OCI-LY1 (cell line): Measurements from ENCODE around the gene DEFB110.

ENCODE experiments used
- H2AFZ ChIP-seq: fragments of 200-600 bp; sonication (generic), shearing (Covaris generic); 2 replicates; pipeline ENCODE4 v1.6.0; 2014; ENCODE audit warnings: antibody characterized with exemption, mild to moderate bottlenecking, low read length
- H3F3A ChIP-seq: fragments of 200-600 bp; sonication (generic), shearing (Covaris generic); 2 replicates; pipeline ENCODE4 v1.6.0; 2014; ENCODE audit warnings: mild to moderate bottlenecking, antibody characterized with exemption, low read length, moderate library complexity; ENCODE audit not compliant: insufficient read depth
- H3K27ac ChIP-seq: fragments of 200-600 bp; sonication (generic); 2 replicates; pipeline ENCODE4 v1.5.1; 2014; ENCODE audit warnings: low read length, mixed run types, mild to moderate bottlenecking, low read depth; ENCODE audit not compliant: poor library complexity, severe bottlenecking
- H3K27me3 ChIP-seq: fragments of 200-600 bp; sonication (generic); 2 replicates; pipeline ENCODE4 v1.6.0; 2014; ENCODE audit warnings: antibody characterized with exemption, mild to moderate bottlenecking, low read length, moderate library complexity; ENCODE audit not compliant: insufficient read depth
- H3K36me3 ChIP-seq: fragments of 200-600 bp; sonication (generic); 2 replicates; pipeline ENCODE4 v1.6.1; 2014; ENCODE audit warnings: mild to moderate bottlenecking, antibody characterized with exemption, low read length, moderate library complexity, mixed read lengths; ENCODE audit not compliant: insufficient read depth
- H3K4me1 ChIP-seq: fragments of 200-600 bp; sonication (generic); 2 replicates; pipeline ENCODE4 v1.5.1; 2014; ENCODE audit warnings: mild to moderate bottlenecking, low read length, moderate library complexity; ENCODE audit not compliant: insufficient read depth, severe bottlenecking
- H3K4me2 ChIP-seq: fragments of 200-600 bp; sonication (generic), shearing (Covaris generic); 2 replicates; pipeline ENCODE4 v1.6.1; 2014; ENCODE audit warnings: low read length
- H3K4me3 ChIP-seq: fragments of 200-600 bp; sonication (generic); 2 replicates; pipeline ENCODE4 v1.5.1; 2014; ENCODE audit warnings: low read length, low read depth, mild to moderate bottlenecking, mixed read lengths; ENCODE audit not compliant: poor library complexity, severe bottlenecking
- H3K79me2 ChIP-seq: fragments of 200-600 bp; shearing (Covaris generic); 2 replicates; pipeline ENCODE4 v1.6.1; 2016; ENCODE audit warnings: mixed run types, low read length, mixed read lengths; ENCODE audit not compliant: insufficient read depth
- H3K9ac ChIP-seq: fragments of 200-600 bp; sonication (generic), shearing (Covaris generic); 2 replicates; pipeline ENCODE4 v1.6.1; 2014; ENCODE audit warnings: mild to moderate bottlenecking, low read length, mixed read lengths
- H3K9me2 ChIP-seq: fragments of 200-600 bp; sonication (generic), shearing (Covaris generic); 2 replicates; pipeline ENCODE4 v1.6.1; 2014; ENCODE audit warnings: low read depth, mild to moderate bottlenecking, low read length, mixed read lengths
- H3K9me3 ChIP-seq: fragments of 200-600 bp; shearing (Covaris generic); 2 replicates; pipeline ENCODE4 v1.6.1; 2014; ENCODE audit warnings: low read length, mixed read lengths
- H4K20me1 ChIP-seq: fragments of 200-600 bp; sonication (generic), shearing (Covaris generic); 2 replicates; pipeline ENCODE4 v1.6.0; 2016; ENCODE audit warnings: mild to moderate bottlenecking, low read length; ENCODE audit not compliant: insufficient read depth
- EZH2 ChIP-seq: fragments of 200-600 bp; sonication (generic), shearing (Covaris generic); IDR thresholded peaks from 2 replicates; pipeline ENCODE4 v1.8.0; 2017; ENCODE audit warnings: borderline replicate concordance, mixed run types, mild to moderate bottlenecking, antibody characterized with exemption, low read length, moderate library complexity, mixed read lengths
- TF ChIP-seq, protein P1 (sequence below): fragments of 200-600 bp; sonication (generic), shearing (Covaris generic); IDR thresholded peaks from 2 replicates; pipeline ENCODE4 v1.5.1; 2017; ENCODE audit warnings: mild to moderate bottlenecking, antibody characterized with exemption, low read length, moderate library complexity, mixed read lengths

DEFB110 gene

DNA sequence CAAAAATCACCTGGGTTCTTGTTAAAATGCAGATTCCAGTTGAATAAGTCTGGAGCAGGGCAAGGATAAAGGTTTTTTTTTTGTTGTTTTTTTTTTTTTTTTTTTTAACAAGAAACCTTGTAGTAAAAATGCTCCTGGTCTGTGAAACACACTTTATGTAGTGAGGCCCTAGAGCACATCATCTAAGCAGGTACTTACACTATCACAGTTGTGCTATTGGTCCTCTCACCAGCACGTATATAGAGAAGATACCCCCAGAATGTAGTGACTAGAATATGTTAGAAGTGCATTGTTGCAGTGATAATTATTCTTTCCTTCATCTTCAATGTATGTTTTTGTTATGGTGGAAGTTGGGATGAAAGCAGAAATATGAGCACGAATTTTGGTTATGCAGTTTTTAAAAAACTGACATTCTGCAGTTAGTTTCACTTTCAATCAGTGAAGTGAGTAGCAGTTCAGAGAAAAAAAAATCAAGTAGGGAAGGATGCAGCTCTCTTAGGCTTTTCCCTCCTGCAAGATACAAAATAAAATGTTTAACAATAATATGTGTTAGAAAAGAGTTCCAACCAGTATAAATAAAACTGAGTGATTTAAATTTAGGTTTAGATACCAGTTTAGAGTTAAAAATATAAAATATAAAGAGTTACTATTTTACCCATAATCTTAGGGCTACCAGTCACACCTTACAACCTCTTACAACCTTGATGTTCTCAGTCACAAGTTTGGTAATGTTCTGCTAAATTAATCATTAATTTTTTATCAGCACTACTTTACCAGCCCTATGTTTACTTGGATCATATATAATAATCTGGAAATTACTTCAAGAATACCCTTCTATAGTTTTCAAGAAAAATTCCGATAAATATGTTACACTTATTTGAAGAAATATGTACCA lies 43.2 kb downstream of the DEFB110 start:
- no peak overlapping the region for H2AFZ ChIP-seq
- no peak overlapping the region for H3K9ac ChIP-seq
- H3K27ac ChIP-seq, result no peak overlapping the region
- no peaks in the 10 kb centered on the region for H3K27me3 ChIP-seq
- H3K79me2 ChIP-seq, result no peaks in the 10 kb centered on the region
- TF ChIP-seq, protein P1, sequence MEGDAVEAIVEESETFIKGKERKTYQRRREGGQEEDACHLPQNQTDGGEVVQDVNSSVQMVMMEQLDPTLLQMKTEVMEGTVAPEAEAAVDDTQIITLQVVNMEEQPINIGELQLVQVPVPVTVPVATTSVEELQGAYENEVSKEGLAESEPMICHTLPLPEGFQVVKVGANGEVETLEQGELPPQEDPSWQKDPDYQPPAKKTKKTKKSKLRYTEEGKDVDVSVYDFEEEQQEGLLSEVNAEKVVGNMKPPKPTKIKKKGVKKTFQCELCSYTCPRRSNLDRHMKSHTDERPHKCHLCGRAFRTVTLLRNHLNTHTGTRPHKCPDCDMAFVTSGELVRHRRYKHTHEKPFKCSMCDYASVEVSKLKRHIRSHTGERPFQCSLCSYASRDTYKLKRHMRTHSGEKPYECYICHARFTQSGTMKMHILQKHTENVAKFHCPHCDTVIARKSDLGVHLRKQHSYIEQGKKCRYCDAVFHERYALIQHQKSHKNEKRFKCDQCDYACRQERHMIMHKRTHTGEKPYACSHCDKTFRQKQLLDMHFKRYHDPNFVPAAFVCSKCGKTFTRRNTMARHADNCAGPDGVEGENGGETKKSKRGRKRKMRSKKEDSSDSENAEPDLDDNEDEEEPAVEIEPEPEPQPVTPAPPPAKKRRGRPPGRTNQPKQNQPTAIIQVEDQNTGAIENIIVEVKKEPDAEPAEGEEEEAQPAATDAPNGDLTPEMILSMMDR, result no peak
- TF ChIP-seq EZH2, result no peak
- H4K20me1 ChIP-seq, result no peaks in the 10 kb centered on the region
- H3F3A ChIP-seq, result no peaks in the 10 kb centered on the region
- H3K4me1 ChIP-seq, result no peaks in the 10 kb centered on the region
- H3K4me3 ChIP-seq, result no peak overlapping the region
- no peaks in the 10 kb centered on the region for H3K9me2 ChIP-seq
- no peak overlapping the region; the same call in 1 of the 2 replicates for H3K4me2 ChIP-seq
- H3K9me3 ChIP-seq, result no peaks in the 10 kb centered on the region
- no peaks in the 10 kb centered on the region for H3K36me3 ChIP-seq

- Histone ChIP-seq H3K9ac (no peak within 1 kb of the TSS), H3K9me3 (no peaks in the 10 kb centered on the region), H3K4me1 (no peaks in the 10 kb centered on the region), H3K4me2 (no peak within 1 kb of the TSS), H4K20me1 (no peaks in the 10 kb centered on the region), H2AFZ (no peak within 1 kb of the TSS), H3K4me3 (no peak within 1 kb of the TSS), H3K27ac (no peak within 1 kb of the TSS), H3K27me3 (no peaks in the 10 kb centered on the region), H3K79me2 (no peaks in the 10 kb centered on the region), H3F3A (no peaks in the 10 kb centered on the region), H3K9me2 (no peaks in the 10 kb centered on the region), H3K36me3 (no peaks in the 10 kb centered on the region)
- TF ChIP-seq, protein P1, result no peak
- TF ChIP-seq EZH2, result no peak
Measured at GRCh38 chr6:49969605-49970004, 52.2 kb downstream of the DEFB110 start, which contains the start of gene DEFB113. DEFB113 (minus strand) TSS chr6:49969625; CDS start chr6:49969625, 0 bp downstream.
